AG04450 (cell line): ENCODE measurements around the gene PTGER3. TPM values are rescaled to one million over a fixed set of nuclear protein-coding genes. Genes with fewer than 3 reads are reported as not detected.
"Not testable (repeated sequence)": the region's sequence is repeated elsewhere in the genome, so short reads cannot be mapped to it uniquely, and the experiment has no call there.

Experiments
- CTCF ChIA-PET: fragments of 300-600, 350-600 bp; formaldehyde crosslinking; extraction: SDS; loops from one replicate; lab custom pipeline; 2022; ENCODE audit warnings: antibody characterized with exemption, inconsistent platforms; lab: Charles Lee
- POLR2A ChIA-PET: fragments of 350-600 bp; formaldehyde crosslinking; extraction: SDS; loops from one replicate; lab custom pipeline; 2021; ENCODE audit warnings: antibody characterized with exemption, inconsistent platforms; lab: Yijun Ruan, JAX
- DNase-seq: peaks from one replicate; pipeline ENCODE4 v3.0.0-alpha.2; 2011; ENCODE audit warnings: low read depth, low spot score
- H3K27ac ChIP-seq: one replicate; pipeline ENCODE4 v1.5.1; 2012; ENCODE audit warnings: low read depth, low read length, control low read depth
- H3K27me3 ChIP-seq: one replicate; pipeline ENCODE4 v1.6.0; 2012; ENCODE audit warnings: low read length; ENCODE audit not compliant: control insufficient read depth, insufficient read depth
- H3K4me3 ChIP-seq: 2 replicates; pipeline ENCODE4 v1.5.1; 2011; ENCODE audit warnings: mild to moderate bottlenecking, low read depth, low read length, control low read depth
- H3K9me3 ChIP-seq: 2 replicates; pipeline ENCODE4 v1.5.1; 2012; ENCODE audit warnings: low read length; ENCODE audit not compliant: control insufficient read depth, insufficient read depth
- polyA plus RNA-seq: library from polyadenylated mRNA; depleted of rRNA; stranded (reverse); fragments of >200 nt; gene quantifications from 2 replicates; pipeline ENCODE4 v1.2.3, GENCODE V29; 2011
- TF ChIP-seq, protein P1 (sequence below): IDR thresholded peaks from 2 replicates; pipeline ENCODE4 v1.5.1; 2011; ENCODE audit warnings: low read depth, low read length, control low read depth, inconsistent platforms

The PTGER3 gene
- polyA plus RNA-seq, 1 experiment = not detected

GRCh38 chr1:70987497-70987896 lies 60.1 kb downstream of the PTGER3 start:
- CTCF ChIA-PET = no interaction called here
- Histone ChIP-seq H3K27ac (no peak overlapping the region), H3K27me3 (no peaks in the 10 kb centered on the region), H3K9me3 (no peaks in the 10 kb centered on the region), H3K4me3 (no peak overlapping the region)
- POLR2A ChIA-PET = no interaction called here
- TF ChIP-seq, protein P1, sequence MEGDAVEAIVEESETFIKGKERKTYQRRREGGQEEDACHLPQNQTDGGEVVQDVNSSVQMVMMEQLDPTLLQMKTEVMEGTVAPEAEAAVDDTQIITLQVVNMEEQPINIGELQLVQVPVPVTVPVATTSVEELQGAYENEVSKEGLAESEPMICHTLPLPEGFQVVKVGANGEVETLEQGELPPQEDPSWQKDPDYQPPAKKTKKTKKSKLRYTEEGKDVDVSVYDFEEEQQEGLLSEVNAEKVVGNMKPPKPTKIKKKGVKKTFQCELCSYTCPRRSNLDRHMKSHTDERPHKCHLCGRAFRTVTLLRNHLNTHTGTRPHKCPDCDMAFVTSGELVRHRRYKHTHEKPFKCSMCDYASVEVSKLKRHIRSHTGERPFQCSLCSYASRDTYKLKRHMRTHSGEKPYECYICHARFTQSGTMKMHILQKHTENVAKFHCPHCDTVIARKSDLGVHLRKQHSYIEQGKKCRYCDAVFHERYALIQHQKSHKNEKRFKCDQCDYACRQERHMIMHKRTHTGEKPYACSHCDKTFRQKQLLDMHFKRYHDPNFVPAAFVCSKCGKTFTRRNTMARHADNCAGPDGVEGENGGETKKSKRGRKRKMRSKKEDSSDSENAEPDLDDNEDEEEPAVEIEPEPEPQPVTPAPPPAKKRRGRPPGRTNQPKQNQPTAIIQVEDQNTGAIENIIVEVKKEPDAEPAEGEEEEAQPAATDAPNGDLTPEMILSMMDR = no peak
- DNase-seq = no peak

GRCh38 chr1:70985776-70986225 lies 61.8 kb downstream of the PTGER3 start:
- CTCF ChIA-PET, H3K27ac ChIP-seq, H3K27me3 ChIP-seq, H3K9me3 ChIP-seq, POLR2A ChIA-PET, H3K4me3 ChIP-seq, DNase-seq: not testable (repeated sequence)

- DNase-seq, CTCF ChIA-PET: not testable (repeated sequence)
Measured at GRCh38 chr1:70985278-70985677, 62.3 kb downstream of the PTGER3 start.

DNA sequence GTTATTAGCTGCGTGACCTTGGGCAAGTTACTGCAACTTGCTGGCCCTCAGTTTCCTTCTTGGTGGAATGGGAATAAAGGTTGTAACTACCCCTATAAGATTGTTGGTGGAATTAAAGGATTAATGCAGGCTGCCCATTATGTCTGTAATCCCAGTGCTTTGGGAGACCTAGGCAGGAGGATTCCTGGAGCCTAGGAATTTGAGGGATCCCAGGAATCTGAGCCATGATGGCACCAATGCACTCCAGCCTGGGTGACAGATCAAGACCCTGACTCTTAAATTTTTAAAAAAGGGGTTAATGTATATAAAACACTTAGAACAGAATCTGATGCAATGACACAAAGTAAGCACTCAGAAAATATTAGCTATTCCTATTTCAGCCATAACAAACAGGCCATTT lies 67.3 kb downstream of the PTGER3 start:
- Histone ChIP-seq H3K4me3 (no peak overlapping the region), H3K27ac (no peak overlapping the region), H3K9me3 (no peaks in the 10 kb centered on the region), H3K27me3 (no peaks in the 10 kb centered on the region)
- TF ChIP-seq, protein P1 = no peak
- ChIA-PET POLR2A (no interaction called here), CTCF (no interaction called here)
- no peak for DNase-seq

More at GRCh38 chr1:70985278-70985677, 62.3 kb downstream of the PTGER3 start:
- H3K27ac ChIP-seq, H3K27me3 ChIP-seq, POLR2A ChIA-PET, H3K9me3 ChIP-seq, H3K4me3 ChIP-seq: not testable (repeated sequence)

GRCh38 chr1:70979881-70980280 lies 67.7 kb downstream of the PTGER3 start:
- CTCF ChIA-PET = interaction anchor here (1.0 kb wide), 1 partner anchor 13 kb away, joined by 3 read pairs; no protein-coding TSS in a partner anchor
- Histone ChIP-seq H3K27ac (no peak overlapping the region), H3K4me3 (no peak overlapping the region), H3K27me3 (no peaks in the 10 kb centered on the region), H3K9me3 (no peaks in the 10 kb centered on the region)
- POLR2A ChIA-PET = no interaction called here
- no peak for DNase-seq
- TF ChIP-seq, protein P1 = no peak

GRCh38 chr1:70979313-70979712 lies 68.3 kb downstream of the PTGER3 start:
- POLR2A ChIA-PET = no interaction called here
- no peak for DNase-seq
- H3K27ac ChIP-seq = no peak overlapping the region
- no peaks in the 10 kb centered on the region for H3K27me3 ChIP-seq
- CTCF ChIA-PET = interaction anchor here (1.0 kb wide), 1 partner anchor 12 kb away, joined by 3 read pairs; no protein-coding TSS in a partner anchor
- TF ChIP-seq, protein P1 = no peak
- no peaks in the 10 kb centered on the region for H3K9me3 ChIP-seq
- H3K4me3 ChIP-seq = no peak overlapping the region
